ENCODE measurements around the gene SH3D19.
"Not testable (repeated sequence)": the region's sequence is repeated elsewhere in the genome, so short reads cannot be mapped to it uniquely, and the experiment has no call there.

The SH3D19 gene

GRCh38 chr4:151098979-151099228 is 226.5 kb downstream of the SH3D19 start:
- no peak for DNase-seq (ENCODE audit: low read depth in 2 of 2)

GRCh38 chr4:151097759-151098158 is 227.6 kb downstream of the SH3D19 start:
- DNase-seq (ENCODE audit: low read depth in 2 of 2) = no peak

GRCh38 chr4:151095142-151095541 is 230.3 kb downstream of the SH3D19 start:
- DNase-seq (ENCODE audit: low read depth in 2 of 2) = no peak

- no peak for DNase-seq (ENCODE audit: low read depth in 2 of 2)
Measured at GRCh38 chr4:151094290-151094751, 231.1 kb downstream of the SH3D19 start.

- no peak for DNase-seq (ENCODE audit: low read depth in 2 of 2)
Measured at GRCh38 chr4:151093203-151093602, 232.2 kb downstream of the SH3D19 start.

GRCh38 chr4:151092488-151092887 is 232.9 kb downstream of the SH3D19 start:
- no peak for DNase-seq (ENCODE audit: low read depth in 2 of 2)

GRCh38 chr4:151091047-151091446 is 234.4 kb downstream of the SH3D19 start:
- no peak for DNase-seq (ENCODE audit: low read depth in 2 of 2)

GRCh38 chr4:151087467-151087866 is 237.9 kb downstream of the SH3D19 start:
- no peak for DNase-seq (ENCODE audit: low read depth in 2 of 2)

- DNase-seq (ENCODE audit: low read depth in 2 of 2) = not testable (repeated sequence)
Measured at GRCh38 chr4:151077978-151078377, 247.4 kb downstream of the SH3D19 start.

- DNase-seq (ENCODE audit: low read depth in 2 of 2) = no peak
Measured at GRCh38 chr4:151074416-151074916, 250.9 kb downstream of the SH3D19 start.

Data from stimulated activated CD8-positive, alpha-beta memory T cell treated with anti-CD3 and anti-CD28 coated beads, Interleukin-2, amount 100 ng/mL, for 48 hours (primary cell).